Stimulated activated CD8-positive, alpha-beta memory T cell treated with anti-CD3 and anti-CD28 coated beads, Interleukin-4, amount 100 ng/mL, for 24 hours (primary cell): ENCODE results near the gene PLPP1.

Source experiments
- DNase-seq: peaks from one replicate; pipeline ENCODE4 v3.0.0-alpha.2; 2020; ENCODE audit warnings: low read depth

Gene PLPP1

GRCh38 chr5:55534436-55535198 is at the start of gene PLPP1:
PLPP1 (minus strand) TSS chr5:55534964; CDS start chr5:55534629, 335 bp downstream.
- peak; percentile 82 for DNase-seq

GRCh38 chr5:55583578-55583977 is 48.8 kb upstream of the PLPP1 start:
- no peak for DNase-seq

GRCh38 chr5:55582256-55582655 is 47.5 kb upstream of the PLPP1 start:
- no peak for DNase-seq

GRCh38 chr5:55580042-55580441 is 45.3 kb upstream of the PLPP1 start:
- no peak for DNase-seq

DNA sequence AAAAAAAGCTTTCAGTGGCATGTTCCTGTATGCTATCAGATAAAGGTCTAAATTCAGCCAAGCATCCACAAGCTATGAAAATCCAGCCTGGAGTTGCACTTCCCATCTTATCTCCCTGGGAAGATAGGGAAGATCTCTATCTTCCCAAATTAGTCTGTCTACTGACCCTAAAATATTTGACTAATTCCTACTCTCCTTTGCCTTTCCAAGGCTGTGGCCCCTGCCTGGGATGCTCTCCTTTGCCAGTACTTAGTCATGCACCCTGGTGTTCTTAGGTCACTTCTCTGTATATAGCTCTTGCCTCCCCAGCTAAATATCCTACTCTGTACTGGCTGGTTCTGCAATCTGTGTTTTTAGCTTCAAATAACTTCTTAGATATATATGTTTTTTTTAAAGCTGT is 44.0 kb upstream of the PLPP1 start:
- DNase-seq = no peak

DNA sequence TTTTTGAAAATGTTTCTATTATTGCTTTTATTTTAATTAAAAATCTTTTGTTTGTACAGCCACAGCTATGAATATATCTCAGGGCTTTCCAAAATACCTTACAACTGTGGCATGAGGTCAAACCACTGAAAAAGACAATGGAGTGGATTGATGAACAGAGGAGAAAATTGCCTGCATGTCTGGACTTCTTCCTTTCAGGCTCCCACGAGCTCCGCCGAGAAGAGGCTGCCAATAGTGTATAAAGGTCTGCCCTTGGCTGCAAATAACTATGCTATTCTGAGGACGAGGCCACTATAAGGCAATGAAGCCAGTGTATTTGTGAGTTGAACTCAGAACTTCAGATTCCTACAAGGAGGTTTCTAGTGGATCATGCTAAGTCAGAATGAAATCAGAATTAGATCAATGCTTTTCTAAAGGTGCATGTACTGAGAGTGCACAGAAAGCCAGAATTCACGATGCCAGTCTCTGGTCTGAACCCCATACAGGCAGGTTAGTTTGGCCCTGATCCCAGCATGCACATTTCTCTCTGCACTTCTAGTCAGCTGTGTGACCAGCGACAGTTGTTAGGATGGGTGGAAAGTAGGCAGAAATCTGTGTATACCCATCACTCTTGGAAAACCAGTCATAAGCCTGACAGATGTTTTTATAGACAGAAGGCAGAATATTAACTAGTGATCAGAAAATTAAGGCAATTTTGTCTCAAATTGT is 42.7 kb upstream of the PLPP1 start:
- DNase-seq = no peak

GRCh38 chr5:55576661-55577060 is 41.9 kb upstream of the PLPP1 start:
- no peak for DNase-seq

DNA sequence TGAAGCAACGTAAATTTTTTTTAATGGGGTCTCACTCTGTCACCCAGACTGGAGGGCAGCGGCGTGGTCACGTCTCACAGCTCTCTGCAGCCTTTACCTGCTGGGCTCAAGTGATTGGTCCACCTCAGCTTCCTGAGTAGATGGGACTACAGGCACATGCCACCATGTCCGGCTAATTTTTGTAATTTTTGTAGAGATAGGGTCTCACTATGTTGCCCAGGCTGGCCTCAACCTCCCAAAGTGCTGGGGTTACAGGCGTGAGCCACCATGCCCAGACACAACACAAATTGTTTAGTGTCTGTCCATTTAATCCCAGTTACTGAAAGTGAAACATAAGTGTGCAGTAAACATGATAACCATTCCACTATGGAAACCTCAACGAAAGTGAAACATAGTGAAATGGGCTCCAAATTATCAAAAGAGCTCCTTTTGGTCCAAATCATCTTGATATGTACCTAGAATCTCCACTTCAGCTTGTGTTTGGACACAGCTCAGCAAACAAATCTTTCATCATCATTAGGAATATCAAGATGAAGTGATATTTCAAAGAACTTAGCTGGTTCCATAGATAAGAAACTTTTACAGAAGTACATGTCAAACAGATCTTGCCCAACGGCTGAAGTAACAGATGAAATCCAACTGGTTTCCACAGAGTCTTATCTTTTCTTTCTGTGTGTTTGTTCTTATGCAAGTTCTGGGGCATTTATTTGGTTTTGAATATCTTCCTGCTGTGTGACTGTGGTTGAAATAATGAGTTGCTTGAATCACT is 41.2 kb upstream of the PLPP1 start:
- DNase-seq = no peak

GRCh38 chr5:55572600-55572999 is 37.8 kb upstream of the PLPP1 start:
- no peak for DNase-seq

DNA sequence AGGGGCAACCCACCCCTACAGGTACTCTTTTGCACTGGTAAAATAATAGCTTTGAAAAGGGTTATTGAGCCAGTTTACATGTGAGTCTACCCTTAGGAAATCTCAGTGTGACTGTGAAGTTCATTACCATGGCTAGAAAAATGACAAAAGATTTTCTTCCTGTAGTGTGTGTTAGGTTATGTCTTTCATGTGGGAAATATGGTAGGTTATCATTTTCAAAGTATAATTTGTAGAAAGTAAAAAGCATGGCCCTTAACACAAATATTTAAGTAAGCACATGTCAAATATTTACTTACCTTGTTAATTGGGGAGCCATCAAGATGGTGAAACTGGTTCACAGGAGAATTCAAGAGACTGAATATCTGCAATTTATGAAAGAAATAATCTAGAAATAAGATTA is 37.3 kb upstream of the PLPP1 start:
- no peak for DNase-seq

GRCh38 chr5:55570570-55570969 is 35.8 kb upstream of the PLPP1 start:
- no peak for DNase-seq

DNA sequence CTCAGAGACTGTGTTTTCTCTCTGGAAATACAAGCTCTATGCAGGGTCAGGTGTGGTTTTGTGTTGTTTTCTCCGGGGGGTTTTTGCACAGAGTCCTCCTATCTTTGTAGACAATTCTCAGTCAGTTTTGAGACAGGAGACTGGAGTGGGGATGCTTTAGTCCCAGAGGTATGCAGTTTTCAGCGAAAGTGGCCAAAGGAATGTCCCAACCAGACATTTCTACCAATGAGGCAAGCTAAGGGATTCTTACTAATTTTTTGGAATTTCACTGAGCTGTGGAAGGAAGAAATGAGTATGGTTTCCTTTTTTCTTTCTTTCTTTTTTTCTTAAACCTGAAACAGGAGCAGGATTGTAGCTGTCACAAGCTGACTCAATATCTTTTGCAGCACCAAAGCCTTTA is 35.3 kb upstream of the PLPP1 start:
- DNase-seq = no peak

DNA sequence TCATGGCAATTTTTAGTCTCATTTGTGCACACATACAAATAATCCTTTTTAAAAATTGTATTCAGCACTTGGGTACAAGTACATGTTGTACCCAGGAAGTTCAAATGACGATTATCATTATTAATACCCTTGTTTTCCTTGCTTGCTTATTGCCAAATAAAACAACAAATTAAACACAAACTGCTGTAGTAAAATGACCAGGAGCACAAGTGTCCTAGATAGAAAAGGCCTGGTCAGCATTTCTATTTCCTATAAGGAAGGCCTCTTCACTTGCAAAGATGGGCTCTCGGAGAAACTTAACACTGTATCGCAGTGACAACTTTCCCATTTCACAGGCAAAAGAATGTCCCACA is 34.7 kb upstream of the PLPP1 start:
- no peak for DNase-seq

GRCh38 chr5:55568654-55569512 is 34.1 kb upstream of the PLPP1 start:
- DNase-seq = no peak

GRCh38 chr5:55564721-55565120 is 30.0 kb upstream of the PLPP1 start:
- DNase-seq = no peak

DNA sequence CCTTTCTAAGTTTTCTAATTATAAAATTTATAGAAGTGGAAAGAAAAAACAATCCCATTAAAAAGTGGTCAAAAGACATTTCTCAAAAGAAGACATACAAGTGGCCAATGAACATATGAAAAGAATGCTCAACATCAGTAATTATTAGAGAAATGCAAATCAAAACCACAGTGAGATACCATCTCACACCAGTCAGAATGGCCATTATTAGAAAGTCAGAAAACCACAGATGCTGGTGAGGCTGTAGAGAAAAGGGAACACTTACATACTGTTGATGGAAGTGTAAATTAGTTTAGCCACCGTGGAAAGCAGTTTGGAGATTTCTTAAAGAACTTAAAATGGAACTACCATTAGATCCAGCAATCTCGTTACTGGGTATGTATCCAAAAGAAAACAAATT is 23.7 kb upstream of the PLPP1 start:
- no peak for DNase-seq

DNA sequence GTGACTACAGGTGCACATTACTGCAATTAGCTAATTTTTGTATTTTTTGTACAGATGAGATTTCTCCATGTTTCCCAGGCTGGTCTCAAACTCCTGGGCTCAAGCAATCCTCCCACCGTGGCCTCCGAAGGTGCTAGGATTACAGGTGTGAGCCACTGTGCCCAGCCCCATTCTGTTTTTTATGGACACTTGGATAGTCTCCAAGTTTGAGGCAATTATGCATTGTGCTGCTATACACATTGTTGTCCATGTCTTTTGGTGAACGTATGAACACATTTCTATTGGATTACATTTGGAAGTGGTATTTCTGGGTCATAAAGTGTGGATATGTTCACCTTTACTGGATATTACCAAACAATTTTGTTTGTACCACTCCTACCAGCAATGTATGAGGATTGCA is 22.4 kb upstream of the PLPP1 start:
- no peak for DNase-seq

GRCh38 chr5:55554585-55555202 is 19.9 kb upstream of the PLPP1 start:
- no peak for DNase-seq

DNA sequence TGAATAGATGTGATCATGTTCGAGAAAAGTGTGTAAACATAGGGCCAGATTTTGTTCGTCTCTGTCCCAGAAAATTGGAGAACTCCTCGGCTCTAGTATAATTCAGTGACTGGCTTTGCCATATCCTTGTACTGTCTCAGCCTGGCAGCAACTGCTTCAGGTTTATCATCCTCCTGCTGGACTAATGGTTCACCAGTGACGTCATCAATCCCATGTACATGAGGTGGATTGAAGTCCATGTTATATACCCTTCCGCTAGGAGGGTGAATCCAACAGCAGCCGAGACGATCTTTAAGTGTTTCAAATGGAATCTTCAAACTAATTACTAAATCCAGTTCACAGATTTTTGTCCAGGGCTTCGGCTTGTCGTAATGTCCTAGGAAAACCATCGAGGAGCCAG is 17.1 kb upstream of the PLPP1 start:
- no peak for DNase-seq

- no peak for DNase-seq
These were observed 16.6 kb upstream of the PLPP1 start for GRCh38 chr5:55551358-55551757.

DNA sequence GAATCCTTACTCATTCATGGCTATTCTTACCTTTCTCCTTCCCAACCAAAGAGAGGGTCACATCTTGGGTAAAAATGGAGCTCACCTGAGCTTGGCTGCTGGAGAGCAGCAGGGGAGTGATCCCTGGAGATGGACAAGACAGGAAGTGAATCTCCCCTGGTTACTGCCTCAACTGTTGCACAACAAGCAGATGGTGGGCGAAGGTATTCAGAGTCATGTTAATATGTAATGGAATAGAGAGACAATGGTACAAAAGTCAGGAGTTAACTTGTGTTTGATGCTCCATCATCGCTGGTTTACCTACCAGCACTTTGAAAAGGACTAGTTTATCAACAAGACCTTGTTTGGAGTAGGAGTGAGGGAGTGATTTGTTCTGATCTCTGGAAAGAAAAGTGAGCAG is 13.0 kb upstream of the PLPP1 start:
- DNase-seq = no peak

- no peak for DNase-seq
These were observed 12.2 kb upstream of the PLPP1 start for GRCh38 chr5:55546947-55547346.
